A549 (cell line): ENCODE measurements around the gene GRIN2C. TPM values are rescaled to one million over a fixed set of nuclear protein-coding genes. Genes with fewer than 3 reads are reported as not detected.

Source experiments
- ATAC-seq, 2 experiments: fragments of 200-7000 bp in 1 of 2; fragments of >200 bp in 1 of 2; cut with Nextera tagmentation in 1 of 2; cut with Tn5 transposase in 1 of 2; 3 replicates each; pipeline versions ENCODE4 v1.8.0 to v1.9.1; 2018 to 2020; ENCODE audit warnings: mild to moderate bottlenecking in 1 of 2, moderate library complexity in 1 of 2
- CTCF ChIA-PET: fragments of 300-600 bp; sonication (Branson Sonifier 250); formaldehyde crosslinking; extraction: SDS; loops from one replicate; lab custom pipeline; 2021; ENCODE audit warnings: antibody characterized with exemption, inconsistent platforms; lab: Yijun Ruan, JAX
- POLR2A ChIA-PET: fragments of 350-600 bp; formaldehyde crosslinking; extraction: SDS; loops from one replicate; lab custom pipeline; 2021; ENCODE audit warnings: antibody characterized with exemption, inconsistent platforms; lab: Yijun Ruan, JAX
- DNase-seq, 2 experiments: peaks; one replicate each; pipeline versions ENCODE4 v3.0.0 to v3.0.0-alpha.2; 2011 to 2016; ENCODE audit warnings: low read depth in 1 of 2, low spot score in 1 of 2
- FAIRE-seq: peaks from 2 replicates; lab custom pipeline; 2011; peaks lifted over from hg19 to GRCh38; lab: Jason Lieb, UNC
- H3K27ac ChIP-seq, 2 experiments: fragments of >200 bp; sonication (Bioruptor Twin); formaldehyde crosslinking; 3 replicates each; pipeline ENCODE4 v1.5.1; 2016 to 2017
- H3K4me1 ChIP-seq: fragments of >200 bp; sonication (Bioruptor Twin); formaldehyde crosslinking; 3 replicates; pipeline ENCODE4 v1.6.1; 2016
- H3K4me2 ChIP-seq: fragments of >200 bp; sonication (Bioruptor Twin); formaldehyde crosslinking; 3 replicates; pipeline ENCODE4 v1.6.1; 2016
- H3K4me3 ChIP-seq: fragments of >200 bp; sonication (Bioruptor Twin); formaldehyde crosslinking; 3 replicates; pipeline ENCODE4 v1.5.1; 2016
- H3K9me3 ChIP-seq: fragments of >200 bp; sonication (Bioruptor Twin); formaldehyde crosslinking; 3 replicates; pipeline ENCODE4 v1.6.1; 2016
- CEBPB ChIP-seq, 2 experiments: fragments of >200 bp in 1 of 2; sonication (Bioruptor Twin) in 1 of 2; formaldehyde crosslinking in 1 of 2; IDR thresholded peaks; 2 replicates each; pipeline ENCODE4 v1.6.1; 2012 to 2016
- E2F6 ChIP-seq: IDR thresholded peaks from 2 replicates; pipeline ENCODE4 v1.6.1; 2012; ENCODE audit warnings: low read depth, borderline replicate concordance
- EHMT2 ChIP-seq: fragments of 200-600 bp; sonication (generic); IDR thresholded peaks from 2 replicates; pipeline ENCODE4 v1.6.1; 2016; ENCODE audit warnings: antibody characterized with exemption, low read depth, mild to moderate bottlenecking, moderate library complexity
- FOXS1 ChIP-seq: fragments of 250-450 bp; sonication (Bioruptor Pico); IDR thresholded peaks from 2 replicates; pipeline ENCODE4 v1.5.0; 2020; ENCODE audit warnings: mild to moderate bottlenecking, moderate library complexity
- GATA3 ChIP-seq: IDR thresholded peaks from 2 replicates; pipeline ENCODE4 v1.6.1; 2012; ENCODE audit warnings: borderline replicate concordance
- HOXB13 ChIP-seq: fragments of 250-450 bp; sonication (Bioruptor Pico); IDR thresholded peaks from 2 replicates; pipeline ENCODE4 v1.5.0; 2020; ENCODE audit warnings: low read depth, mild to moderate bottlenecking, moderate library complexity
- JUN ChIP-seq, 2 experiments: fragments of >200 bp; sonication (Bioruptor Twin); formaldehyde crosslinking; IDR thresholded peaks; 2 replicates in 1 of 2; 3 replicates in 1 of 2; pipeline ENCODE4 v1.6.1; 2016 to 2017
- JUNB ChIP-seq: fragments of >200 bp; sonication (Bioruptor Twin); formaldehyde crosslinking; IDR thresholded peaks from 2 replicates; pipeline ENCODE4 v1.6.1; 2016
- MAFK ChIP-seq: fragments of 450-650 bp; IDR thresholded peaks from 2 replicates; pipeline ENCODE4 v1.6.1; 2014; ENCODE audit not compliant: partially characterized antibody
- MAZ ChIP-seq: fragments of 150-350 bp; IDR thresholded peaks from 2 replicates; pipeline ENCODE4 v1.6.1; 2014; ENCODE audit warnings: antibody characterized with exemption, low read depth, low read length, borderline replicate concordance
- NFE2L2 ChIP-seq: fragments of 150-350 bp; conservative IDR thresholded peaks from 2 replicates; pipeline ENCODE4 v1.6.1; 2014; ENCODE audit warnings: low read length
- NPAS2 ChIP-seq: fragments of 250-450 bp; sonication (Bioruptor Pico); IDR thresholded peaks from 2 replicates; pipeline ENCODE4 v1.8.0; 2022; ENCODE audit warnings: mild to moderate bottlenecking, moderate library complexity, borderline replicate concordance
- POLR2AphosphoS2 ChIP-seq: conservative IDR thresholded peaks from 2 replicates; pipeline ENCODE4 v1.6.1; 2012; ENCODE audit warnings: low read length, improper control_type of control experiment, inconsistent platforms
- RARB ChIP-seq: fragments of 250-450 bp; sonication (Bioruptor Pico); IDR thresholded peaks from 2 replicates; pipeline ENCODE4 v1.8.0; 2021; ENCODE audit warnings: mild to moderate bottlenecking, moderate library complexity
- REST ChIP-seq: fragments of 200-600 bp; sonication (generic); IDR thresholded peaks from 2 replicates; pipeline ENCODE4 v1.6.1; 2016; ENCODE audit warnings: antibody characterized with exemption, mild to moderate bottlenecking, moderate library complexity
- RNF2 ChIP-seq: fragments of 200-600 bp; sonication (generic); IDR thresholded peaks from 2 replicates; pipeline ENCODE4 v1.6.1; 2016; ENCODE audit warnings: low read depth, mild to moderate bottlenecking, antibody characterized with exemption, moderate library complexity, borderline replicate concordance
- SMC3 ChIP-seq: fragments of >200 bp; sonication (Bioruptor Twin); formaldehyde crosslinking; IDR thresholded peaks from 3 replicates; pipeline ENCODE4 v1.6.1; 2018; ENCODE audit warnings: inconsistent platforms
- USF2 ChIP-seq: fragments of 450-650 bp; IDR thresholded peaks from 2 replicates; pipeline ENCODE4 v1.6.1; 2014; ENCODE audit warnings: antibody characterized with exemption
- ZC3H11A ChIP-seq: fragments of 450-650 bp; IDR thresholded peaks from 2 replicates; pipeline ENCODE4 v1.6.1; 2014; ENCODE audit warnings: antibody characterized with exemption, mild to moderate bottlenecking
- ZFP36 ChIP-seq: fragments of 450-650 bp; IDR thresholded peaks from 2 replicates; pipeline ENCODE4 v1.6.1; 2014; ENCODE audit warnings: borderline replicate concordance; ENCODE audit not compliant: partially characterized antibody
- WGBS: methylation state at CpG from one replicate; pipeline ENCODE4 v1.1.6; 2017; ENCODE audit errors: missing lambda C conversion rate; 5-methylcytosine and 5-hydroxymethylcytosine counted together
- polyA plus RNA-seq, 4 experiments: library from polyadenylated mRNA; depleted of rRNA in 3 of 4; stranded (reverse); fragments of >200 nt; fragmentation: RNase III in 1 of 4; extraction: RNeasy Plus Mini Kit Qiagen cat#74134 plus additional on column Dnase treatment in 1 of 4; gene quantifications; 2 replicates in 3 of 4; 3 replicates in 1 of 4; pipeline ENCODE4 v1.2.3, GENCODE V29; 2011 to 2017
- TF ChIP-seq, protein P1 (sequence below): IDR thresholded peaks from 2 replicates; pipeline ENCODE4 v1.6.1; 2012
- TF ChIP-seq, protein P2 (sequence below): fragments of >200 bp; sonication (Bioruptor Twin); formaldehyde crosslinking; IDR thresholded peaks from 3 replicates; pipeline ENCODE4 v1.6.1; 2016
- TF ChIP-seq, protein P3 (sequence below): fragments of >200 bp; sonication (Bioruptor Twin); formaldehyde crosslinking; IDR thresholded peaks from 2 replicates; pipeline ENCODE4 v1.6.1; 2016
- TF ChIP-seq, protein P4 (sequence below): IDR thresholded peaks from 2 replicates; pipeline ENCODE4 v1.6.1; 2012

GRIN2C gene
- polyA plus RNA-seq, 2 of the 4 experiments (the other 2 are of a cell fraction): 0.17 to 0.28 TPM

GRCh38 chr17:74873874-74874614 is 14.4 kb upstream of the GRIN2C start:
- POLR2A ChIA-PET: interaction anchor here (1.0 to 2.4 kb wide), 18 partner anchors 8 to 386 kb away, joined by 3 to 43 read pairs (median 9); partner anchors contain the start of genes CDR2L, NUP85 and SLC16A5

GRCh38 chr17:74873037-74873873 is 13.6 kb upstream of the GRIN2C start:
- 1% methylated on average over 39 of the region's 55 CpGs for WGBS
- ATAC-seq: peak; percentile 92 to 96
- FAIRE-seq: peak; percentile 93
- Histone ChIP-seq H3K27ac (peak overlapping the region; percentile 91 to 94), H3K9me3 (no peaks in the 10 kb centered on the region), H3K4me1 (peaks cover 22% of the 10 kb centered on the region), H3K4me3 (peak overlapping the region; percentile 69), H3K4me2 (peak overlapping the region; percentile 86)
- POLR2A ChIA-PET: interaction anchor here (0.5 to 2.4 kb wide), 64 partner anchors 9 to 520 kb away, joined by 3 to 43 read pairs (median 4); partner anchors contain the start of genes CDR2L, FADS6, GRIN2C and HID1
- CTCF ChIA-PET: interaction anchor here (0.6 to 42.4 kb wide), 11 partner anchors 15 to 760 kb away, joined by 3 to 1302 read pairs (median 5); partner anchors contain the start of genes FADS6, GRIN2C, NAT9 and OTOP2
- DNase-seq: peak; percentile 100
- peak; percentile 99 for TF ChIP-seq USF2
- TF ChIP-seq, protein P1, sequence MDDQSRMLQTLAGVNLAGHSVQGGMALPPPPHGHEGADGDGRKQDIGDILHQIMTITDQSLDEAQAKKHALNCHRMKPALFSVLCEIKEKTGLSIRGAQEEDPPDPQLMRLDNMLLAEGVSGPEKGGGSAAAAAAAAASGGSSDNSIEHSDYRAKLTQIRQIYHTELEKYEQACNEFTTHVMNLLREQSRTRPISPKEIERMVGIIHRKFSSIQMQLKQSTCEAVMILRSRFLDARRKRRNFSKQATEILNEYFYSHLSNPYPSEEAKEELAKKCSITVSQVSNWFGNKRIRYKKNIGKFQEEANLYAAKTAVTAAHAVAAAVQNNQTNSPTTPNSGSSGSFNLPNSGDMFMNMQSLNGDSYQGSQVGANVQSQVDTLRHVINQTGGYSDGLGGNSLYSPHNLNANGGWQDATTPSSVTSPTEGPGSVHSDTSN: peak; percentile 43; the same call in 1 of the 2 replicates
- no peak for TF ChIP-seq JUNB
- no peak for TF ChIP-seq ZFP36
- TF ChIP-seq JUN (IDR thresholded peaks at IDR 0.05): peak; percentile 88 to 89; a peak in 4 of 5 replicates
- no peak for TF ChIP-seq GATA3
- TF ChIP-seq MAFK: no peak
- TF ChIP-seq, protein P2, sequence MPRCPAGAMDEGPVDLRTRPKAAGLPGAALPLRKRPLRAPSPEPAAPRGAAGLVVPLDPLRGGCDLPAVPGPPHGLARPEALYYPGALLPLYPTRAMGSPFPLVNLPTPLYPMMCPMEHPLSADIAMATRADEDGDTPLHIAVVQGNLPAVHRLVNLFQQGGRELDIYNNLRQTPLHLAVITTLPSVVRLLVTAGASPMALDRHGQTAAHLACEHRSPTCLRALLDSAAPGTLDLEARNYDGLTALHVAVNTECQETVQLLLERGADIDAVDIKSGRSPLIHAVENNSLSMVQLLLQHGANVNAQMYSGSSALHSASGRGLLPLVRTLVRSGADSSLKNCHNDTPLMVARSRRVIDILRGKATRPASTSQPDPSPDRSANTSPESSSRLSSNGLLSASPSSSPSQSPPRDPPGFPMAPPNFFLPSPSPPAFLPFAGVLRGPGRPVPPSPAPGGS: peak; percentile 90
- TF ChIP-seq NPAS2 (CRISPR knock-in tag): no peak
- TF ChIP-seq EHMT2: no peak
- TF ChIP-seq, protein P3, sequence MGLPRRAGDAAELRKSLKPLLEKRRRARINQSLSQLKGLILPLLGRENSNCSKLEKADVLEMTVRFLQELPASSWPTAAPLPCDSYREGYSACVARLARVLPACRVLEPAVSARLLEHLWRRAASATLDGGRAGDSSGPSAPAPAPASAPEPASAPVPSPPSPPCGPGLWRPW: no peak
- TF ChIP-seq NFE2L2: 0 out of 2 replicates have a peak, but pooled peaks have one; percentile 2
- TF ChIP-seq RNF2: no peak
- TF ChIP-seq HOXB13 (CRISPR knock-in tag): no peak
- TF ChIP-seq CEBPB (IDR thresholded peaks at IDR 0.05): peak; percentile 80 to 91
- no peak for TF ChIP-seq SMC3
- TF ChIP-seq, protein P4, sequence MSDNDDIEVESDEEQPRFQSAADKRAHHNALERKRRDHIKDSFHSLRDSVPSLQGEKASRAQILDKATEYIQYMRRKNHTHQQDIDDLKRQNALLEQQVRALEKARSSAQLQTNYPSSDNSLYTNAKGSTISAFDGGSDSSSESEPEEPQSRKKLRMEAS: peak; percentile 85
- TF ChIP-seq ZC3H11A: no peak
- TF ChIP-seq E2F6: peak; percentile 95
- no peak for TF ChIP-seq POLR2AphosphoS2
- TF ChIP-seq FOXS1 (CRISPR knock-in tag): no peak
- TF ChIP-seq REST: no peak; the same call in 1 of the 2 replicates

More at GRCh38 chr17:74873874-74874614, 14.4 kb upstream of the GRIN2C start:
- Histone ChIP-seq H3K9me3 (no peaks in the 10 kb centered on the region), H3K4me2 (peak overlapping the region; percentile 83), H3K4me1 (peaks cover 22% of the 10 kb centered on the region), H3K27ac (peak overlapping the region; percentile 91 to 94), H3K4me3 (peak overlapping the region; percentile 58)
- DNase-seq: peak; percentile 78
- peak; percentile 35 to 59; a peak in 4 of 6 replicates for ATAC-seq
- CTCF ChIA-PET: interaction anchor here (1.0 to 42.4 kb wide), 11 partner anchors 14 to 87 kb away, joined by 3 to 1302 read pairs (median 6); partner anchors contain the start of genes FADS6, GRIN2C, NAT9 and OTOP2
- FAIRE-seq: peak; percentile 51
- WGBS: 50% methylated on average over 6 of the region's 6 CpGs
- TF ChIP-seq, protein P3: no peak
- TF ChIP-seq RARB (peak; percentile 9; the same call in 1 of the 2 replicates), MAZ (no peak), MAFK (peak; percentile 5)
